Heart left ventricle (tissue), 16 donors: ENCODE data around the gene TMEM204. TPM values are rescaled to one million over a fixed set of nuclear protein-coding genes. Genes with fewer than 3 reads are reported as not detected.

Source experiments
- ATAC-seq, 4 donors: fragments of 200-7000 bp; cut with Tn5 transposase; one replicate each; pipeline ENCODE4 v1.9.1; 2020 to 2022; ENCODE audit warnings: moderate library complexity in 4 of 4, mild to moderate bottlenecking in 3 of 4, moderate number of reproducible peaks in 1 of 4
- DNase-seq, 5 donors: peaks; one replicate each; pipeline ENCODE4 v3.0.0-alpha.2; 2020
- H3K27ac ChIP-seq, 12 donors: fragments of 200-600 bp; sonication (generic) in 4 of 12; one replicate each; pipeline versions ENCODE4 v1.5.0 to v1.8.0; 2016 to 2022; ENCODE audit warnings: mild to moderate bottlenecking in 2 of 12
- H3K27me3 ChIP-seq, 9 donors: fragments of 200-600 bp; sonication (generic) in 2 of 9; one replicate each; pipeline versions ENCODE4 v1.5.1 to v1.8.0; 2016 to 2022; ENCODE audit warnings: mild to moderate bottlenecking in 3 of 9
- H3K36me3 ChIP-seq, 9 donors: fragments of 200-600 bp; sonication (generic) in 2 of 9; one replicate each; pipeline versions ENCODE4 v1.5.0 to v1.8.0; 2018 to 2022; ENCODE audit warnings: mild to moderate bottlenecking in 2 of 9
- H3K4me1 ChIP-seq, 12 donors: fragments of 200-600 bp; sonication (generic) in 4 of 12; one replicate each; pipeline versions ENCODE4 v1.5.0 to v1.8.0; 2016 to 2022; ENCODE audit warnings: mild to moderate bottlenecking in 3 of 12
- H3K4me3 ChIP-seq, 12 donors: fragments of 200-600 bp; sonication (generic) in 4 of 12; one replicate each; pipeline versions ENCODE4 v1.5.0 to v1.8.0; 2017 to 2022; ENCODE audit warnings: mild to moderate bottlenecking in 9 of 12, moderate library complexity in 4 of 12
- H3K9me3 ChIP-seq, 12 donors: fragments of 200-600 bp; sonication (generic) in 4 of 12; one replicate each; pipeline versions ENCODE4 v1.5.0 to v1.8.0; 2016 to 2022; ENCODE audit warnings: mild to moderate bottlenecking in 1 of 12
- CTCF ChIP-seq, 12 donors: fragments of 200-600 bp; sonication (generic) in 4 of 12; IDR thresholded peaks; one replicate each; pipeline versions ENCODE4 v1.5.0 to v1.8.0; 2018 to 2022; ENCODE audit warnings: antibody characterized with exemption in 12 of 12, mild to moderate bottlenecking in 5 of 12
- POLR2A ChIP-seq, 2 donors: fragments of 450-650 bp; IDR thresholded peaks; one replicate each; pipeline ENCODE4 v1.6.1; 2017; ENCODE audit warnings: antibody characterized with exemption in 2 of 2, mild to moderate bottlenecking in 2 of 2, moderate library complexity in 2 of 2
- WGBS, 4 donors: extraction: QIAGEN DNeasy Blood & Tissue Kit in 2 of 4; methylation state at CpG; one replicate each; pipeline versions ENCODE4 v1.1.5 to v1.1.7; 2013 to 2018; 5-methylcytosine and 5-hydroxymethylcytosine counted together
- intact Hi-C, 10 donors: fragments of 100-400 bp; cut with DNase I; formaldehyde crosslinking; loops; one replicate each; pipeline versions ENCODE4 v1.11.1 to v1.14.2; 2022
- polyA plus RNA-seq, 2 donors: library from polyadenylated mRNA; stranded (reverse); fragments of 200-250 nt; gene quantifications; one replicate each; pipeline ENCODE4 v1.2.3, GENCODE V29; 2013
- total RNA-seq, 9 donors: library from RNA; depleted of rRNA in 2 of 9; stranded (reverse); fragments of >200 nt in 2 of 9; fragmentation: NEBNext Ultra II Directional in 3 of 9; extraction: Animal tissue kit (Norgen Biotek cat#: 25700) in 3 of 9; gene quantifications; one replicate each; pipeline versions ENCODE4 v1.1.0 to v1.2.4, GENCODE V29; 2016 to 2023
- donor health status: ischemic (EF 13 %, LVEDD 7.1; RV severe dilation, severe dysfunction).
- donor health status: healthy with polysubstance abuse.
- donor health status: DM: no; HTN: yes; CAD: no.
- donor health status: DM: no; HTN: no; CAD: no.
- donor health status: ischemic (EF 25% LVEDD 6.9; RV normal size, moderate dysfunction).
- donor health status: ischemic (EF 25% LVEDD 5.7; RV mildly dilated, moderate dysfunction).
- donor health status: healthy.
- donor health status: DM: yes; HTN: yes; CAD: no.
- donor health status: ischemic (EF 35%, LVEDD 5.7; RV mildly dilated, moderate dysfunction).
- donor health status: nonischemic (EF 11% LVEDD 7.7; RV severe dilation, severe dysfunction).
- donor health status: DM: yes; HTN: yes; CAD: no.
- donor health status: PGD.
- donor health status: ischemic (EF 29% LVEDD 5.4; RV normal size, mild dysfunction).
- donor health status: nonischemic (EF 23%, LVEDD 6.1; RV moderate dilation, normal function).

TMEM204 gene
- total and polyA plus RNA-seq, 11 donors = 14.0 to 64.2 (median 20.2) TPM

- intact Hi-C loops = no loop called here
- Histone ChIP-seq H3K9me3 (peaks cover 0 to 8% (median under 1%) of the 10 kb centered on the region in 12 donors), H3K4me1 (no peaks in the 10 kb centered on the region), H3K36me3 (peaks cover 0 to 27% (median 8%) of the 10 kb centered on the region in 9 donors), H3K27ac (no peak overlapping the region), H3K27me3 (no peaks in the 10 kb centered on the region), H3K4me3 (no peak overlapping the region)
- ATAC-seq (peak in 1 of 4 donors; percentile 5), DNase-seq (no peak)
- WGBS, 4 donors = 86 to 88% (median 87%) methylated on average over 13 to 17 of the region's 17 CpGs
- TF ChIP-seq POLR2A (IDR thresholded peaks at IDR 0.05) (no peak), CTCF (IDR thresholded peaks at IDR 0.05) (no peak)
Measured at GRCh38 chr16:1519831-1520230, 13.6 kb upstream of the TMEM204 start.

- Histone ChIP-seq H3K27ac (no peak overlapping the region), H3K9me3 (peaks cover 0 to 2% (median 0%) of the 10 kb centered on the region in 12 donors), H3K4me3 (no peak overlapping the region), H3K4me1 (no peaks in the 10 kb centered on the region), H3K27me3 (no peaks in the 10 kb centered on the region), H3K36me3 (peaks cover 0 to 27% (median 8%) of the 10 kb centered on the region in 9 donors)
- no peak for ATAC-seq
- no peak for DNase-seq
- intact Hi-C loops = no loop called here
- 94 to 97% (median 95%) methylated on average over 16 to 19 of the region's 19 CpGs for WGBS, 4 donors
- TF ChIP-seq CTCF (IDR thresholded peaks at IDR 0.05) (no peak), POLR2A (IDR thresholded peaks at IDR 0.05) (no peak)
Measured at GRCh38 chr16:1520461-1520860, 13.0 kb upstream of the TMEM204 start.

GRCh38 chr16:1523581-1524245 is 9.8 kb upstream of the TMEM204 start:
- TF ChIP-seq CTCF (IDR thresholded peaks at IDR 0.05) = no peak
- no peak for TF ChIP-seq POLR2A (IDR thresholded peaks at IDR 0.05)
- Histone ChIP-seq H3K4me3 (no peak overlapping the region), H3K4me1 (peaks cover 6 to 22% (median 18%) of the 10 kb centered on the region in 12 donors), H3K27ac (no peak overlapping the region), H3K36me3 (peaks cover 0 to 27% (median 8%) of the 10 kb centered on the region in 9 donors), H3K9me3 (no peaks in the 10 kb centered on the region), H3K27me3 (no peaks in the 10 kb centered on the region)
- 89 to 95% (median 92%) methylated on average over 19 to 30 of the region's 30 CpGs for WGBS, 4 donors
- DNase-seq = no peak
- ATAC-seq = no peak
- intact Hi-C loops = loop anchor here in 1 of 10 donors (1.0 kb wide), 1 partner anchor 23 kb away; no protein-coding TSS in a partner anchor

GRCh38 chr16:1524366-1524765 is 9.1 kb upstream of the TMEM204 start:
- 91 to 94% (median 93%) methylated on average over 25 to 26 of the region's 26 CpGs for WGBS, 4 donors
- Histone ChIP-seq H3K4me3 (no peak overlapping the region), H3K9me3 (no peaks in the 10 kb centered on the region), H3K27ac (no peak overlapping the region), H3K4me1 (peaks cover 6 to 28% (median 22%) of the 10 kb centered on the region in 12 donors), H3K36me3 (peaks cover 0 to 23% (median 8%) of the 10 kb centered on the region in 9 donors), H3K27me3 (no peaks in the 10 kb centered on the region)
- intact Hi-C loops = loop anchor here in 1 of 10 donors (1.0 kb wide), 1 partner anchor 24 kb away; no protein-coding TSS in a partner anchor
- ATAC-seq (no peak), DNase-seq (no peak)
- TF ChIP-seq POLR2A (IDR thresholded peaks at IDR 0.05) (no peak), CTCF (IDR thresholded peaks at IDR 0.05) (no peak)
